ENCODE data around the gene NTRK2.
A peak's percentile ranks its signal among the peaks of the same experiment; 100 is the strongest.

GRCh38 chr9:84997472-84997871 lies 327.9 kb downstream of the NTRK2 start:
- peak in 2 of 3 experiments; percentile 5 to 27; a peak in 3 of 6 replicates for TF ChIP-seq CTCF (IDR thresholded peaks at IDR 0.05 in 2 of 3, conservative IDR thresholded peaks at IDR 0.05 in 1 of 3; ENCODE audit: control insufficient read depth in 2 of 3, extremely low read depth in 1 of 3, insufficient read depth in 1 of 3, low read depth in 3 of 3, low read length in 3 of 3)
- no peak for TF ChIP-seq NRF1 (conservative IDR thresholded peaks at IDR 0.05; ENCODE audit: low read depth, low read length)
- TF ChIP-seq RCOR1 (conservative IDR thresholded peaks at IDR 0.05; ENCODE audit: low read depth, low read length), result no peak
- TF ChIP-seq IRF3 (IDR thresholded peaks at IDR 0.05), result no peak
- no peak for TF ChIP-seq ZNF274 (IDR thresholded peaks at IDR 0.05; ENCODE audit: insufficient read depth, insufficient read length)
